EH (cell line): ENCODE data around the gene LENG1.

Experiments
- DNase-seq: peaks from one replicate; pipeline ENCODE4 v3.0.0-alpha.2; 2015; ENCODE audit warnings: low read depth

LENG1 gene

DNA sequence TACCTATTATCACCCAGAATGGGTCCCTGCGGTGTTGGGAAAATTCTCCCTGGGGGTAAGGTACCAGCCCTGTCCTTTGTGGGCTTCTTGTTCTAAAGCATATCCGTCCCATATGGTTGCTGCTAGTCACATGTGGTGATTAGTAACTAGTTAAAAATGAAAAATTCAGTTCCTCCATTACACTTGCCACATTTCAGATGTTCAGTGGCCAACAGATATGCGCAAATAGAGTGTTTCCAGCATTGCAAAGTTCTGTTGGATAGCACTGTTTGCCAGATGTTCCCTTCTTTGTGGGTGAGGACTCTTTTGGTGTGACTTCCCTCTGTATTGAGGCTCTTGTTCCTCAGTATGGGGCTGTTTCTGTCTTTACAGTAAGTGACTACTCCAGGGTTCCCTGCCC, 18.2 kb downstream of the LENG1 start:
- DNase-seq, result peak; percentile 34

DNA sequence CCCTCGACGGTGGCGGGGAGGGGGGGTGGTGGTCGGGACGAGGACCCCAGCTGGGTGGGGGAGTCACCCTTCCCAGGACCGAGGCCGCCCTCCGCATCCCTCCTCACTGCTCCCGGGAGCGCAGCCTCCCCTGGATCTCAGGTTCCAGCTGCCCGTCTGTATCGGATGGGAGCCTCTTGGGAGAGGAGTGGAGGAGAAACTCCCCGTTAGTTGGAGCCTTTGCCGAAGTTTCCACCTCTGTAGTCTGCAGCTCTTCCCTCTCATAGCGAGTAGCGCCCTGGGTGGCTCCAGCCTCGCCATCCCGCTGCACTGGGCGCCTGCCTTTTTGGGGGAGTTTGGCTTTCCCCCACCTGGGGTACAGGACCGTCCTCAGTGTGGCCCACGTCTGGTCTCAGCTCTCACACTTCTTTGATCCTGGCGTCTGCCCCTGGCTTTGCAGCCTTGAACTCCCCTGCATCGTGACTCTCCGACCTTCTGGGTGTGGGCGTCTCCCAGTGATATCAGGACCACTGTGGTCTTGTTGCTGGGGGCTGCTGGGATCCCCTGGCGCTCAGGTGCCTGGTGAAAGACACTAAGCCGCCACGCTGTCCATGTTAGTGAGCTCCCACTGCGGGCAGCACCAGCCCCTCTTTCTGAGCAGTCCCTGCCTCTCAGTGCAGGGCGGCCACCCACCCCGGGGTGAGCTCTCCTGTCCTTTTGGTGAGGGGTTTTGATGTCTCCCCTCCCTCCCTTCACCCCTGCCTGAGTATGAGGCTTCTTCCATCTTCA, 20.8 kb downstream of the LENG1 start:
- DNase-seq, result no peak

DNA sequence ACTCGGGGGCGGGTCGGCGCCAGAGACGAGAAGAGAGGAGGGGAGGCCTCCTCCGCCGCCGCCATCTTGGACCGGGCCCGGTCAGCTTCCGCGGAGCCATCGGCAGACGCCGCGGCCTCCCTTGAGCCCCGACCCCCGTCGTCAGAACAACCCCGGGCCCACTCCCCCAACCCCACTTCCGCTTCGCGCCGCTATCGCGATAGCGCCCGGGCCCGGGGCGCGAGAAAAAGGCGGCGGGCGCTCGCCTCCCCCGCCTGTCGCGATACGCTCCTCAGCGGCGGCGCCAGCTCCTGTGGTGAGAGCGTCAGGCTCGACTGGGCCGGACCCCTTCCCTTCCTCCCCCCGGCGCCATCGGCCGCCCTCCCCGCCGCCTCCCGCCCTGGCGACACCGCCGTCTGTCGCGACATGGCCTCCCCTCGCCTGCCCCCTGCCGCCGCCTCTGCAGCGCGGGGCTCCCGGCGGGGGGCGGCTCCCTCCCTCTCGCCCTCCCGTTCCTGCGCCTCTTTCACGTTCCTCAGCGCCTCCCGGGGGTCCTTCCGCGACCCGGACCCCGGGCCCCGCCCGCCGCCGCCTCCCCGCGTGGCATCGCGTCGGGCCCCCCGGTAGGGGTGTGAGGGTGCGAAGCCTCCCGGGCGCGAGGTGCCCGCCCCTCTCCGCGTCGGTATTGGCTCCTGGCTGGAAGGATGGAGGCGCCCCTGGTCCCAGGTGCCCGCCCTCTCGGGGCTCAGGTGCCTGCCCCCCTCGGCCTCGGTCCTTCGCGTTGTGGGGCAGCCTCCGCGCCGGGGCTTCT, 21.6 kb downstream of the LENG1 start, which contains the start of gene CNOT3:
Gene CNOT3, plus strand, starts transcription at position 64 of the 790 bp plus-strand sequence. CDS start 5,217 bp downstream, outside the sequence.
- DNase-seq, result no peak

DNA sequence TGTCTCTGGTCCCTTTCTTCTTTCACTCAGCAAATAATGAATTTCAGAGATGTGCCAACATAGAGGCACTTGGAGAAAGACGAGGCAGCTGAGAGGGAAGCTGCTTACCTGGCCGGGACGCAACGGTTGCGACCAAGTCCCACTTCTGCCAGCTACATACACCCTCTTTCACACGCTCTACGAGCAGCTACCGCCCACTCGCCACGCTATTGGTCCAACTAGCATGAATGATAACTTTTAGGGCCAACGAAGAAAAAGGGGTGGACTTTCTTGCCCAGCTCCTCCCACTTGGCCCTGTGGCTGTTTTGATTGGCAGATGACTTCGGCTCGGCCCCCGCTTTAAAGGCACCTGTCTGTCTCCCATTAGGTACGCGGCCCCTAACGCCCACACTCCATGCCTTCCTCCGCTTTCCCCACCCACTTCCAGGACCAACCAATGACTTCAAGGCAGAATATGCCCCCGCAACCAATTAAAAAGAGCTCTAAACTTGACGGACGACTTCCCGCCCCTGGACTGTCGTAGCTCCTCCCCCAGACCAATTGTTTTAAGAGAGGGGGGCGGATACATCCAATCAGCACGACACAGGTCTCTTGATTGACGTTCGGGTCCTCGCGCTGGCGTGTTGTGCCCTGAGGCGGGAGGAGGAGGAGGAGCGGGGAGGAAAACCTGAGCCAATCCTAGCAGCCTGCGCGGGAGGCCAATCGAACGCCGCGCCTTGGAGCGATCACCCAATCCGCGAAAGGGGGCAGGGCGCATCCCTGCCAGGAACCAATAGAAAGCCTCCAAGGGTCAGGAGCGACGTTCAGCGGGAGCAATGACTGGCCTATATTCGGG, 22.4 kb downstream of the LENG1 start:
- peak; percentile 100 for DNase-seq

DNA sequence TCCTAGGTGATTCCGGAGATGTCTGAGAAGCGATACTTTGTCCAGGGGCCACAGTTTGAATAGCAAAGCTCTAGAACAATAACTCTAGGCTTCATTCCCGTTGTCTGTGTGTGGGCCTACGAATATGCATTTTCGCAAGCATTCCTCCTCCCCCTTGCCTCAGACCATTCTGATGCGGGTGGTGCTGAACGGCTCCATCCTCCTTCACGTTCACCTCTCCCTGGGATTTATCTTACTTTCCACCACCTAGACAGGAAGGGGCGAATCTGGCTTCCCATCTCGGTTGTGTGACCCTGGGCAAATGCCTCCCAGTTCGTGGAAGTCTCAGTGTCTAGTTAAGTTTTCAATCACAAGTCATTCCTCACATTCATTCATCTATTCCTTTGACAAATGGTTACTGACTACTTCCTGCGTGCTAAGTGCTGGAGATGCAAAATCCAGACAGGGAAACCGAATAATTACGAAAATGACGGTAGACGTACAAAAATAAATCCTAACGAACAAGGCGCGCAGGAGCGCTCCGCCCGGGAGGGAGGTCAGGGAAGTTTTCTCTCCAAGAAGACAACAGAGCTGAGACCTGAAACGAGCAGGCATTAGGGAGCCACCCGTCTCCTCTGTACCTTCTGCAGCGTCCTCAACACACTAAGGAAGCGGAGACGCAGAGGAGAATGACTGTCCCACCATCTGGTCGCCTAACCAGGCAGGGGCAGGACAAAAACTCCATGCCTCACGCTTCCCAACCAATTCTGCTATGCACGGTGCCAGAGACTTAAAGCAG, 23.2 kb downstream of the LENG1 start:
- DNase-seq, result no peak

DNA sequence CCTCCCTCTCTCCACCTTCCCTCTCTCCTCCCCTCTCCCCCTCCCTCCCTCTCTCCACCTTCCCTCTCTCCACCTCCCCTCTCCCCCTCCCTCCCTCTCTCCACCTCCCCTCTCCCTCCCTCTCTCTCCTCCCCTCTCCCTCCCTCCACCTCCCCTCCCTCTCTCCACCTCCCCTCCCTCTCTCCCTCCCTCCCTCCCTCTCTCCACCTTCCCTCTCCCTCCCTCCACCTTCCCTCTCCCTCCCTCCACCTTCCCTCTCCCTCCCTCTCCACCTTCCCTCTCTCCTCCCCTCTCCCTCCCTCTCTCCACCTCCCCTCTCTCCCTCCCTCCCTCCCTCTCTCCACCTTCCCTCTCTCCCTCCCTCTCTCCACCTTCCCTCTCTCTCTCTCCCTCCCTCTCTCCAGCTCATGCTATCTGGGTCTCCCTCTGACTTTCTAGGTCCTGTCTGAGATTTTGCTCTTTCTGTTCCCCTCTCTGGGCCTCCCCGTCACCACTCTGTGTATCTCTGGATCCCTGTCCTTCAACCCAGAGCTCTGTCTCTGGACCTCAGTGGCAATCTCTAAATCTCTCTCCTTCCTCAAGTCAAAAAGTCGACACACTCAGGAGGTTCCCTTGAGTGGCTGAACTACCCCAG, 25.4 kb downstream of the LENG1 start:
- no peak for DNase-seq

DNA sequence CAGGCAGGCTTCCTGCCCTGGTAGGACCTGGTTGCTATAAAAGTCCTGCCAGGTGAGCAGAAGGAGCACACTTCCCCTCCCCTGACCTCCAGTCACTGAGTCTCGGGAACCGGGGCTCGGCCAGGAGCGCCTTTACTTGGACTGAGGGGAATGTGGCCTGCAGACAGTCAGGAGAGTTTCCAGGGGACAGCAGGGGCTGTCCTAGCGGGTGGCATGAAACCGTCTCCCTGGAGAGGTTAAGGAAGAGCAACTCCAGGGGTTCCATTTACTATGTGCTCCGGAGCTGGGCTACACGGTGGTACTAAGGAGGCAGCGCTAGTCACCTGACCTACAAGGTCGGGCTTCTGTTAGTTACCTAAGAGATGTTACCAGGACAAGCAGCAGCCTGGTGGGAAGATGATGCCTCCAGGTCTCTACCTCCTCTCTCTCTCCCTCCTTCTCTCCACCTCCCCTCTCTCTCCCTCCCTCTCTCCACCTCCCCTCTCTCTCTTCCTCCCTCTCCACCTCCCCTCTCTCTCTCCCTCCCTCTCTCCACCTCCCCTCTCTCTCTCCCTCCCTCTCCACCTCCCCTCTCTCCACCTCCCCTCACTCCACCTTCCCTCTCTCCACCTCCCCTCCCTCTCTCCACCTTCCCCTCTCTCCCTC, 26.1 kb downstream of the LENG1 start:
- no peak for DNase-seq

DNA sequence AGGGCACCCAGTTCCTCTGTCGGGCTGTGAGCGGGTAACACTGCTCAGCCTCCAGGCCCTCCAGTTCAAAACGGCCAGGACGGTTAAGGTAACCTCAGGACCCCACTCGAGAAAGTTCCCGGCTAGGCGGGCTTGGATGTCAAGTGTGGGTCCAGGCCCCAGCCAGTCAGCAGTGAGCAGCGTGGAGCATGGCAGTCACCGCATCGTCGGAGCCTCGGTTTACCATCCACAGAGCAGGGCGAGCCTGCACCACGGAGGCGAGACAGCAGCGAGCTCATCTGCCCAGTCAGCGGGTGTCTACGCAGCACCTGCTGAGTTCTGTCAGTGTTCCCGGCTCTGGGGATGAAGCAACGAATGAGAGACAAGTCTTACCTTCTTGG, 29.9 kb downstream of the LENG1 start:
- DNase-seq, result no peak

DNA sequence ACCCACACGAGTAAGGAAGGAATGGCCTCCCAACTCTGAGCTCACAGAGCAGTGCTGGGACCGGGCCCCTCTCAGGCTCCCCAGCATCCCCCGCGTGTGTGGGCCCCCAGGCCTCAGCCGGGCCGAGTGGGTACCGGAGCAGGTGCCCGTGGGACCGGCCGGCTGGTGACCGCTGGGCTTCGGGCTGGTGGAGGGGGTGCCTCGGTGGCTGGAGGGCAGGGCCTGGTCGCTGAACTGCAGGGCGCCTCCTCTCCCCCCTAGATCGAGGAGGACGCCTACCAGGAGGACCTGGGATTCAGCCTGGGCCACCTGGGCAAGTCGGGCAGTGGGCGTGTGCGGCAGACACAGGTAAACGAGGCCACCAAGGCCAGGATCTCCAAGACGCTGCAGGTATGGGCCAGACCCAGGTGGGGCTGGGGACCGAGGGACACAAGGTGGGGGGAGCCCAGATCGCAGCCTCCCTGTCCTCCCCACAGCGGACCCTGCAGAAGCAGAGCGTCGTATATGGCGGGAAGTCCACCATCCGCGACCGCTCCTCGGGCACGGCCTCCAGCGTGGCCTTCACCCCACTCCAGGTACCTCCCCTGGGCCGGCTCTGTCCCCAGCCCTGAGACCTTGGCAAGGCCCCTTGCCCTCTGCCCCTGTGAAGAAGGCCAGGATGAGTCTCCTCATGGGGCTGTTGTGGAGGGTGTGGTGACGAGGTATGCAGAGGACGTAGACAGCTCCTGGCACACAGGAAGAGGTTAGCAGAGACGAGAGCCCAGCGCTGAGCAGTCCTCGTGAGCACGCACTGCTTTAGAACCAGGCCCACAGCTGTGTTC, 30.5 kb downstream of the LENG1 start:
- no peak for DNase-seq

DNA sequence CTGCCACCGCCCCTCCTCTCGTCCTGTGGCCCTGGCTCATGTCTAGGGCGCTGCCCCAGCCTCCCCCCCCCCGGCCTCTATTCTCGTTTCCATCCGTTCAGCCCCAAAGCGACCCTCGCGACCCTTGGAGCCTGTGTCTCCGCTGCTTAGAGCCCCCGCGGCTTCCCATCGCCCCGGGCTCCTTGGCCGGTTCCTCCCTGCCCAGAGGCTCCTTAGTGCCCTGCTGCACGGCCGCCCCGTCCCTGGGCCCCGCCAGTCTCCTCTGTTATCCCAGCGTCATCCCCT, 31.1 kb downstream of the LENG1 start:
- no peak for DNase-seq

DNA sequence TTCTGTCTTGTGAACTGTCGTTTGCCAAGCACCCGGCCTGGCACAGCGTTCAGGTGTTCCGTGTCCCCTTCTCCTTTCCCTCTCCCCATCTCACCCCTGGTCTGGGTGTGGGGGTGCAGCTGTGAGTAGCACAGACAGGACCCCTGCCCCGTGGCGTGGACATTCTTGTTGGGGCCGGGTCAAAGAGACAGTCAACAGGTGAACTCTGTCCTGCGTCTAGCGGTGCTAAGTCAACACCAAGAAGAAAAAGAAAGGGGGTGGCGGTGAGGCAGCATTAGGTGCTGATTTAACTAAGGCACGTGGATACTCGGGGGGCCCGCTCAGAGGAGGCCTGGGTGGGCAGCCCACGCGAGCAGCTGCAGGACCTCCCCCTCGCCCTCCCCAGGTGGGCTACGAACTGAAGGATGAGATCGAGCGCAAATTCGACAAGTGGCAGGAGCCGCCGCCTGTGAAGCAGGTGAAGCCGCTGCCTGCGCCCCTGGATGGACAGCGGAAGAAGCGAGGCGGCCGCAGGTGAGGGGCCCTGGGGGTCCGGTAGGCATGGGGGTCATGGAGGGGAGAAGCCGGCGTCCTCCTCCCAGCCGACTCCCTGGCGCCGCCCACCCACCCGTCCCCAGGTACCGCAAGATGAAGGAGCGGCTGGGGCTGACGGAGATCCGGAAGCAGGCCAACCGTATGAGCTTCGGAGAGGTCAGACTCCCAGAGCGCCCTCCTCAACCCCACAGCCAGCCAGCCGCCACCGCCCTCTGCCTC, 31.7 kb downstream of the LENG1 start:
- DNase-seq, result no peak

DNA sequence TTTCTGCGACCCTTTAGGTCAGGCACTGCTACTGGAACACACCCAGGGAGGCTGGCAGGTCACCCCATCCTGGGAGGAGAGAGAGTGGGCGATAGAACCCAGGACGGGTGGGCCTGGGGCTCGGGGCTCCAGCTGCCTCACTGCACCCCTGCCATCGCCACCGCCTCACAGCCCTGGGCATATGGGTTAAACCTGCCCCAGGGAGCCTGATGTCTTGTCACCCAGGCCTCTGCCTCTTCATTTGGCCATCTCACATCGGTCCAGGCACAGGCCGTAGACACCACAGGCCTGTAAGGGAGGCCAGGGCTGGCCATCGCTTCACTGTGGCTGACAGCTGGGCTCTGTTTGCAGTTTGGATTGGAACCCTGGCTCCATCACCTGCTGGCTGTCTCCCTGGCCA, 33.8 kb downstream of the LENG1 start:
- no peak for DNase-seq

DNA sequence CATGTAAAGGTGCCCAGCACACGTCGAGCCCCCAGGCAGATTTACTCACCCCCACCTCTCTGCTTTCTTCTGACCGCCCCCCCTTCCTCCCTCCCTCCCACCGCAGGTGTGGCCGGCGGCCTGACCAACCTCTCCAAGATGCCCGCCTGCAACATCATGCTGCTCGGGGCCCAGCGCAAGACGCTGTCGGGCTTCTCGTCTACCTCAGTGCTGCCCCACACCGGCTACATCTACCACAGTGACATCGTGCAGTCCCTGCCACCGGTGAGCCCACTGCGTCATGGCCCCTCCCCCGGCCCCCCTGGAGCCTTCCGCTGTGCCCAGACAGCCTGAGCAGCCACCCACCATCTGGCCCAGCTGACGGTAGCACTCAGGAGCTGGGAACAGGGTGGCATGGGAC, 35.1 kb downstream of the LENG1 start:
- DNase-seq, result no peak

DNA sequence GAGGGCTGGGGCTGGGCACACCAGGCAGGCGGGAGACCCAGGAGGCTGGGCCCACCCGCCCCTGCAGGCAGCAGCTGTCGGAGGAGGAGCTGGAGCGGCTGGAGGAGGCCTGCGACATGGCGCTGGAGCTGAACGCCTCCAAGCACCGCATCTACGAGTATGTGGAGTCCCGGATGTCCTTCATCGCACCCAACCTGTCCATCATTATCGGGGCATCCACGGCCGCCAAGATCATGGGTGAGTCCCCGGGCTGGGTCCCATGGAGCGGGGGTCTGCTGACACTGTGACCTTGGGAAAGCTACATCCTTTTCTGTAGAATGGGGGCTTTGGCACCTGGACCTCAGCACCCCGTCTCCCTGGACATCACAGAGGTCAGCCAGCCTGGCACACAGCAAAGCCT, 35.8 kb downstream of the LENG1 start:
- DNase-seq, result no peak

DNA sequence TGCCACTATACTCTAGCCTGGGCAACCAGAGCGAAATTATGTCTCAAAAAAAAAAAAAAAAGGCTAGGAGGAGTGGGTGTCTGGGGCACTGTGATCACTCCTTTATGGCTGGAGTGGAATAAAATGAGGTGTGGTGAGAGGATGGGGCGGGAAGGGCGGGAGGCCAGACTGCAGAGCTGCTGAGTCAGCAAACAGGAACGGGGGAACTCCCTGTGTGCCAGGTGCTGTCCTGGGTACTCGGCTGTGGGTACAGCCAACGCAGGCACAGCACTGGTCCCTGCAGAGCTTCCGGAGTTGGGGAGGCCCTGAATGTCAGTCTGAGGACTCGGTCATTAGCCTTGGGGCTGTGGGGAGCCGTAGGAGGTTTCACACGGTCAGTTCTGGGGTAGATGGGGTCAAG, 38.3 kb downstream of the LENG1 start:
- DNase-seq, result no peak

DNA sequence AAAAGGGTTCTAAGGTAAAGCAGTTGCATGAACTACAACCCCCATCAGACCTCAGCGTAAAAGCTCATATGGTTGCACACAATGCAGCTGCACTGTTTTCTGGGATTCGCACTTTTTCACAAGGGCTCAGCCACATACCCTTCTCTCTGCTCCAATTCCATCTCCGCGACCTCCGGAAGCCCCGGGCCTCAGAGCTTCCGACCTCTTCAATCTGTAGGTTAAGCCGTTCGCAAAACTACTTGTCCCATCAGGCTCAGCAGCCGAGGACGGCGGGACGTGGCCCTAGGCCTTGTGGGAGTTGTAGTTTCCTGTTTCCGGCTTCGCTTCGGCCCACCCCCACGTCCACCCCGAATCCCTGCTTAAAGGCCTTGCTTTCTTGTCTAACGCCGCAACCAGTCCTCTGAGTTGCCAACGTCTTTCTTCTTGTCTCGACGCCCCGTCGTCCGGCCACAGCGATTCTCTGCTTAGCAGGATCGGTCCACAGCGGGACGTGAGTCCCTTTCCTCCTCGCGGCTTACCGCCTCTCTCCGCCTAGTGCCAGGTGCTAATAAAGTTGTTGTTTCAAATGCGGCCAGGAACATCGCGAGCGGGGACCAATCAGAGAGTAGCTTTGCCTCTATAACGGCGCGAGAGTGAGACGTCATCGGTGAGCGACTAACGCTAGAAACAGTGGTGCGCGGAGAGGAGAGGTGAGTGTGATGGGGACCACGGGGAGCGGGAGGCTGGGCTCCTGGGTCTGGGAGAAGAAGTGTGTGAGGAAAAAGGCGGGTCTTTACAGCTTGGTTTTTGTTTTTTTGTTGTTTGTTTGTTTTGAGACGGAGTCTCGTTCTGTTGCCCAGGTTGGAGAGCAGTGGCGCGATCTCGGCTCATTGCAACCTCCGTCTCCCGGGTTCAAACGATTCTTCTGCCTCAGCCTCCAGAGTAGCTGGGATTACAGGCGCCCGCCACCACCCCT, 44.1 kb downstream of the LENG1 start, which contains the start of the genes PRPF31 and TFPT:
Gene PRPF31, plus strand, starts transcription at position 646 of the 955 bp plus-strand sequence. CDS start 2,525 bp downstream, outside the sequence.
Gene TFPT, minus strand, starts transcription at position 549 of the 955 bp plus-strand sequence. Its CDS starts 388 bp downstream, at position 161.
- DNase-seq, result peak; percentile 97

DNA sequence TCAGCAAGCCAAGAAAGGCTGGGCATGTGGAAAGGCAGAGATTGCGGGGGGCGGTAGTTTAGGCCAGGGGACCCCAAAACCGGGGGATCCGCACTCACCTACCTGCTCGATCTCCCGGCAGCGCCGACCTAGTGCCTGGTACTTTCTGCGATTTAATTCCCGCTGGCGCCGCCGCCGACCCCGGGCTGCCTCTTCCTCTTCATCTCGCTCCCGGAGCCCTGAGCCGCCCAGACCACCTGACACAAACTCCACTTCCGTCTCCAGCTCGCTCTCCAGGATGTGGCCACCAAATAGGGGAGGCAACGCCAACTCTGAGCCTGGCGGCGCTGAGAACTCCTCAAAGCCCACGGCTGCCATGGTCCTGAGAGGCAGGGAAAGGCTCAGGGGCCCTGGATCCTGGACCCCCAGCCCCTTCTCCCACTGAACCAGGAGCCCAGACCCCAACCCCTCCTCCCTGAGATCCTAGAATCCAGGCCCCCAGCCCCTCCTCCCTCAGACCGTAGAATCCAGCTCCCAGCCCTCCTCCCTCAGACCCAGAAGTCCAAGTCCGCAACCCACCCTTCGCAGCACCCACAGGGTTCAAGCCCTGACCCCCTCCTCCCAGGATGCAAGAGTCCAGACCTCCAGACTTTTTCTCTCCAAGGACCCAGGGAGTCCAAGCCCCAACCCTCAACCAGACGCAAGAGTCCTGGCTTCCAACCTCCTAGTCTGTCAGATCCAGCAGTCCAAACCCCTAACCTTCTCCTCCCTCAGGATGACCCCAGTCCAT, 45.0 kb downstream of the LENG1 start:
- peak; percentile 61 for DNase-seq
